Spleen (tissue), 11 donors: ENCODE measurements around the gene IQGAP2. TPM values are rescaled to one million over a fixed set of nuclear protein-coding genes. Genes with fewer than 3 reads are reported as not detected.

ENCODE experiments used
- DNase-seq: peaks from one replicate; pipeline ENCODE4 v3.0.0-alpha.2; 2020
- H3K27ac ChIP-seq, 8 donors: fragments of 200-600 bp; sonication (generic) in 7 of 8; 1 replicate in 4 of 8; 2 replicates in 4 of 8; pipeline versions ENCODE4 v1.5.0 to v1.8.0; 2016 to 2021; ENCODE audit warnings: inconsistent platforms in 4 of 8, mild to moderate bottlenecking in 4 of 8, moderate library complexity in 1 of 8
- H3K27me3 ChIP-seq, 7 donors: fragments of 200-600 bp; sonication (generic) in 6 of 7; replicated peaks in 1 of 7; 1 replicate in 4 of 7; 2 replicates in 3 of 7; pipeline versions ENCODE4 v1.5.0 to v1.8.0; 2016 to 2021; ENCODE audit warnings: inconsistent platforms in 3 of 7, mild to moderate bottlenecking in 1 of 7
- H3K36me3 ChIP-seq, 6 donors: fragments of 200-600 bp; sonication (generic) in 5 of 6; 1 replicate in 4 of 6; 2 replicates in 2 of 6; pipeline versions ENCODE4 v1.5.0 to v1.8.0; 2016 to 2021; ENCODE audit warnings: inconsistent platforms in 2 of 6
- H3K4me1 ChIP-seq, 6 donors: fragments of 200-600 bp; sonication (generic) in 5 of 6; 1 replicate in 3 of 6; 2 replicates in 3 of 6; pipeline versions ENCODE4 v1.5.0 to v1.8.0; 2016 to 2021; ENCODE audit warnings: inconsistent platforms in 3 of 6
- H3K4me3 ChIP-seq, 8 donors: fragments of 200-600 bp; sonication (generic) in 7 of 8; 1 replicate in 4 of 8; 2 replicates in 4 of 8; pipeline versions ENCODE4 v1.5.0 to v1.8.0; 2016 to 2021; ENCODE audit warnings: inconsistent platforms in 4 of 8, mild to moderate bottlenecking in 4 of 8, moderate library complexity in 2 of 8
- H3K9me3 ChIP-seq, 8 donors: fragments of 200-600 bp; sonication (generic) in 7 of 8; 1 replicate in 4 of 8; 2 replicates in 4 of 8; pipeline versions ENCODE4 v1.5.0 to v1.8.0; 2016 to 2021; ENCODE audit warnings: inconsistent platforms in 4 of 8
- CTCF ChIP-seq, 11 experiments: fragments of 200-600 bp in 7 of 11; fragments of 450-650 bp in 4 of 11; sonication (generic) in 4 of 11; IDR thresholded peaks in 8 of 11; conservative IDR thresholded peaks in 3 of 11; 1 replicate in 7 of 11; 2 replicates in 4 of 11; pipeline versions ENCODE4 v1.4.0 to v1.8.0; 2016 to 2021; ENCODE audit warnings: antibody characterized with exemption in 11 of 11, inconsistent platforms in 4 of 11, mild to moderate bottlenecking in 1 of 11
- POLR2A ChIP-seq, 3 donors: fragments of 450-650 bp; IDR thresholded peaks; one replicate each; pipeline ENCODE4 v1.5.1; 2017; ENCODE audit warnings: antibody characterized with exemption in 3 of 3, mild to moderate bottlenecking in 1 of 3
- POLR2AphosphoS5 ChIP-seq, 3 donors: sonication (generic); formaldehyde crosslinking; IDR thresholded peaks; one replicate each; pipeline ENCODE4 v1.5.1; 2017; ENCODE audit warnings: antibody characterized with exemption in 3 of 3
- WGBS, 5 donors: extraction: QIAGEN DNeasy Blood & Tissue Kit in 3 of 5; methylation state at CpG; one replicate each; pipeline versions ENCODE4 v1.1.5 to v1.1.7; 2013 to 2018; 5-methylcytosine and 5-hydroxymethylcytosine counted together
- intact Hi-C: fragments of 100-400 bp; cut with DNase I; formaldehyde crosslinking; loops from one replicate; pipeline ENCODE4 v1.15.0; 2023; ENCODE audit warnings: low total_unique reads
- polyA plus RNA-seq, 3 donors: library from polyadenylated mRNA; stranded (reverse); fragments of 200-250 nt; gene quantifications; one replicate each; pipeline ENCODE4 v1.2.1, GENCODE V29; 2013
- total RNA-seq, 7 donors: library from RNA; depleted of rRNA in 3 of 7; stranded (reverse); fragments of >200 nt in 3 of 7; fragmentation: NEBNext Ultra II Directional in 4 of 7; extraction: Animal tissue kit (Norgen Biotek cat#: 25700) in 4 of 7; gene quantifications; one replicate each; pipeline versions ENCODE4 v1.1.0 to v1.2.1, GENCODE V29; 2016 to 2021
- donor health status: healthy with polysubstance abuse.
- donor health status: DM: no; HTN: no; CAD: no; lungs with moderate emphysema.
- donor health status: DM: no; HTN: no; CAD: no.
- donor health status: Bipolar disorder and iron deficiency.
- donor health status: healthy.
- donor health status: DM: no; HTN: no; CAD: no.
- donor health status: DM: yes; HTN: yes; CAD: no.

The IQGAP2 gene
- total and polyA plus RNA-seq, 10 donors = 9.3 to 83.6 (median 52.8) TPM

- TF ChIP-seq POLR2AphosphoS5 (IDR thresholded peaks at IDR 0.05) (no peak), POLR2A (IDR thresholded peaks at IDR 0.05) (no peak), CTCF (IDR thresholded peaks at IDR 0.05 in 8 of 11, conservative IDR thresholded peaks at IDR 0.05 in 3 of 11) (no peak)
- H3K9me3 ChIP-seq = no peaks in the 10 kb centered on the region
- no peaks in the 10 kb centered on the region for H3K36me3 ChIP-seq
- H3K27ac ChIP-seq = no peak overlapping the region
- intact Hi-C loops = no loop called here
- no peaks in the 10 kb centered on the region for H3K27me3 ChIP-seq
- peaks cover 5 to 47% (median 17%) of the 10 kb centered on the region in 6 donors for H3K4me1 ChIP-seq
- no peak overlapping the region for H3K4me3 ChIP-seq
- DNase-seq = no peak
Observed at GRCh38 chr5:76477571-76477970, 74.5 kb downstream of the IQGAP2 start.

GRCh38 chr5:76479281-76479680 lies 76.2 kb downstream of the IQGAP2 start:
- H3K4me3 ChIP-seq = no peak overlapping the region
- H3K36me3 ChIP-seq = no peaks in the 10 kb centered on the region
- H3K9me3 ChIP-seq = no peaks in the 10 kb centered on the region
- H3K27ac ChIP-seq = no peak overlapping the region
- no peaks in the 10 kb centered on the region for H3K27me3 ChIP-seq
- DNase-seq = no peak
- intact Hi-C loops = no loop called here
- H3K4me1 ChIP-seq = peaks cover 0 to 31% (median 7%) of the 10 kb centered on the region in 6 donors
- no peak for TF ChIP-seq POLR2A (IDR thresholded peaks at IDR 0.05)
- TF ChIP-seq CTCF (IDR thresholded peaks at IDR 0.05 in 8 of 11, conservative IDR thresholded peaks at IDR 0.05 in 3 of 11) = no peak
- no peak for TF ChIP-seq POLR2AphosphoS5 (IDR thresholded peaks at IDR 0.05)
- WGBS, 5 donors = 87 to 96% (median 88%) methylated on average over 4 of the region's 4 CpGs

DNA sequence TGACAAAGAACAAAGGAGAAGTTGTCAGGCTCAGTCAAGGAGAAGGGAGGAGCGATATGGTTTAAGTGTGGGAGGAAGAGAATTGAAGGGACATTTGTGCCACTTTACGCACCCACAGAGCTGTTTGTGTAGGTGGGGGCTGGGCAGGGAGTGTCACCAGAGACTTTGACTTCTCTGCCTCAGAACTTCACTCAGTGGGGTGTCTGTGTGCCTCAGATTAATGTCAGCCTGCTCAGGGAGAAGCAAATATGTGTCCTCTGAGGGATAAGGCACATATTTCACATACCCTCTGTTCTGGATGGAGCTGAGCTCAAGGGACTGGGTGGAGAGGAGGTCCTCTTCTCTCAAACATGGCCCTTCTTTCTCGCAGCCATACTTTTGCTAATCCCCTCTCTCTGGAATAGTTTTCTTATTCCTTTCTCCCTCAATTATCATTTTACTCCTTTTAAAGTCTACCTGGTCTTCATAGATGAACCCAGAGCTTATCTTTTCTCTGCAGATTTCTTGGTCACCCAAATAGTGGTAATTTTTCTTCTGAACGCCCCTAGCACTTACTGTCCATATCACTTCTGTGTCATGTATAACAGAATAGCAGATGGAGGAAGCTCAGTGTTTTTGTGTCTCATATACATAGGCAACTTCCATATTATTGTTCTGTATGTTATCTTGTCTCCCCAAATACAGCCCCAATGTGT lies 77.0 kb downstream of the IQGAP2 start:
- no peak overlapping the region for H3K4me3 ChIP-seq
- peaks cover 0 to 24% (median 5%) of the 10 kb centered on the region in 6 donors for H3K4me1 ChIP-seq
- 63 to 80% (median 66%) methylated on average over 4 of the region's 4 CpGs for WGBS, 5 donors

More for the DNA sequence above, 77.0 kb downstream of the IQGAP2 start:
- H3K36me3 ChIP-seq = no peaks in the 10 kb centered on the region
- intact Hi-C loops = no loop called here
- TF ChIP-seq CTCF (IDR thresholded peaks at IDR 0.05 in 8 of 11, conservative IDR thresholded peaks at IDR 0.05 in 3 of 11) = no peak
- TF ChIP-seq POLR2A (IDR thresholded peaks at IDR 0.05) = no peak
- no peak for TF ChIP-seq POLR2AphosphoS5 (IDR thresholded peaks at IDR 0.05)
- no peak overlapping the region for H3K27ac ChIP-seq
- no peak for DNase-seq
- no peaks in the 10 kb centered on the region for H3K9me3 ChIP-seq
- H3K27me3 ChIP-seq = no peaks in the 10 kb centered on the region
